Measurements from ENCODE around the gene OR11H7. TPM values are rescaled to one million over a fixed set of nuclear protein-coding genes. Genes with fewer than 3 reads are reported as not detected.

The OR11H7 gene
- total RNA-seq (2014; rRNA removed; shearing (Covaris generic)) (not detected in 2 replicates), polyA plus RNA-seq (2016; fragmentation: Nextera tagmentation; extraction: Ambion mirVana) (not detected in 2 replicates)

DNA sequence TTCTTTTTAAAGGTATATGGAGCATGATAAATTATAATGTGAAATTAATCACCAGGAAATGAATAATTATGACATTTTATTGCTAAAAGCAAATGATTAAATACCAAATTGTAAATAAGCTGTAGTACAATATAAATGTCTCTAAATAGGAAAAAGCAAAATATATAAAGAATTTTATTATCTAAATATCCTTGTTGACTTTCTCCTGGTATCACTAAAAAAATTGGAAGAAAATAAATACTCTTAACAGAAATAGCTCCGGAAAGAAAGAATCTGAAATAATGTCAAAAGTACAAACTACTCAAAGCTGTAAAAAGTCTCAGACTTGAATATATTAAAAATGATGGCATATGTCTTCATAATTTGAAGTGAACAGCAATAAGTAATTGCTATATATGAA lies at the start of gene OR11H7:
OR11H7 (plus strand) TSS at position 301 of the 400 bp plus-strand sequence.
- Histone ChIP-seq H3K36me3 (ENCODE audit: low read depth) (no peaks in the 10 kb centered on the region), H3K79me2 (ENCODE audit: insufficient read depth) (no peaks in the 10 kb centered on the region), H3F3A (ENCODE audit: insufficient read depth) (no peaks in the 10 kb centered on the region), H3K27ac (no peak within 1 kb of the TSS), H3K4me2 (ENCODE audit: unreplicated experiment) (no peak within 1 kb of the TSS), H3K4me3 (no peak within 1 kb of the TSS), H4K20me1 (ENCODE audit: insufficient read depth) (no peaks in the 10 kb centered on the region), H3K9ac (no peak within 1 kb of the TSS), H3K4me1 (ENCODE audit: insufficient read depth) (no peaks in the 10 kb centered on the region), H2AFZ (no peak within 1 kb of the TSS), H3K27me3 (replicated peaks; ENCODE audit: insufficient read depth) (no peaks in the 10 kb centered on the region), H3K9me2 (ENCODE audit: insufficient read depth) (no peaks in the 10 kb centered on the region), H3K9me3 (ENCODE audit: low read depth) (no peaks in the 10 kb centered on the region)
- DNase-seq = no peak
- in situ Hi-C loops (cut with MboI) = no loop called here
- TF ChIP-seq EZH2 (IDR thresholded peaks at IDR 0.05; ENCODE audit: insufficient read depth, poor library complexity, severe bottlenecking) (no peak), EZH2phosphoT487 (IDR thresholded peaks at IDR 0.05; ENCODE audit: insufficient read depth, low read depth) (no peak)
- WGBS, 2 experiments (ENCODE audit: low coverage in 1 of 2, low lambda C conversion rate in 2 of 2, missing lambda C conversion rate in 2 of 2) = 21 to 24% methylated on average over 1 of the region's 1 CpG

DNA sequence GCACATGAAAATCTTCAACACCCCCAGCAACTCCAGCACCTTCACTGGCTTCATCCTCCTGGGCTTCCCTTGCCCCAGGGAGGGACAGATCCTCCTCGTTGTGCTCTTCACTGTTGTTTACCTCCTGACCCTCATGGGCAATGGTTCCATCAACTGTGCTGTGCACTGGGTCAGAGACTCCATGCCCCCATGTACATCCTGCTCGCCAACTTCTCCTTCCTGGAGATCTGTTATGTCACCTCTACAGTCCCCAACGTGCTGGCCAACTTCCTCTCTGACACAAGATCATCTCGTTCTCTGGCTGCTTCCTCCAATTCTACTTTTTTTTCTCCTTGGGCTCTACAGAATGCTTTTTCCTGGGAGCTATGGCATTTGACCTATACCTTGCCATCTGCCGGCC lies 49.6 kb upstream of the OR11H7 start:
- Histone ChIP-seq H3K36me3 (ENCODE audit: low read depth) (no peaks in the 10 kb centered on the region), H3F3A (ENCODE audit: insufficient read depth) (no peaks in the 10 kb centered on the region), H2AFZ (no peak overlapping the region), H3K9me3 (ENCODE audit: low read depth) (no peaks in the 10 kb centered on the region), H3K27me3 (replicated peaks; ENCODE audit: insufficient read depth) (no peaks in the 10 kb centered on the region), H3K9ac (no peak overlapping the region), H3K4me1 (ENCODE audit: insufficient read depth) (no peaks in the 10 kb centered on the region), H3K79me2 (ENCODE audit: insufficient read depth) (no peaks in the 10 kb centered on the region), H3K4me3 (no peak overlapping the region), H4K20me1 (ENCODE audit: insufficient read depth) (no peaks in the 10 kb centered on the region), H3K4me2 (ENCODE audit: unreplicated experiment) (no peak overlapping the region), H3K27ac (no peak overlapping the region), H3K9me2 (ENCODE audit: insufficient read depth) (no peaks in the 10 kb centered on the region)
- in situ Hi-C loops (cut with MboI) = no loop called here
- WGBS, 2 experiments (ENCODE audit: low coverage in 1 of 2, low lambda C conversion rate in 2 of 2, missing lambda C conversion rate in 2 of 2) = 19 to 24% methylated on average over 5 of the region's 5 CpGs
- TF ChIP-seq EZH2phosphoT487 (IDR thresholded peaks at IDR 0.05; ENCODE audit: insufficient read depth, low read depth) = no peak
- TF ChIP-seq EZH2 (IDR thresholded peaks at IDR 0.05; ENCODE audit: insufficient read depth, poor library complexity, severe bottlenecking) = no peak
- DNase-seq = no peak

DNA sequence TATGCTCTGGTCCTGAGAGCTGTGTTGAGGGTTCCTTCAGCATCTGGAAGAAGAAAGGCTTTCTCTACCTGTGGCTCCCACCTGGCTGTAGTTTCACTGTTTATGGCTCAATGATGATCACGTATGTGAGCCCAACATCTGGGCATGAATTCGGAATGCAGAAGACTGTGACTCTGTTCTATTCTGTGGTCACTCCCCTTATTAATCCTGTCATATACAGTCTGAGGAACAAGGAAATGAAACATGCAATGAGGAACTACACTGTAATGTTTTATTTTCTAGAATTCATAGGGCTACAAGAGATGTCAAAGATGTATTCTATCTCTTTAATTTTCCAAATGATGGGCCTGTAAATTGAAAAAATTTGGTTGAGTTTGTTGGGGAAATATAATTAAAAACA lies 48.9 kb upstream of the OR11H7 start:
- H2AFZ ChIP-seq = no peak overlapping the region
- H3K9ac ChIP-seq = no peak overlapping the region
- H3K27ac ChIP-seq = no peak overlapping the region
- H3K4me3 ChIP-seq = no peak overlapping the region
- H3K9me3 ChIP-seq (ENCODE audit: low read depth) = no peaks in the 10 kb centered on the region
- WGBS, 2 experiments (ENCODE audit: low coverage in 1 of 2, low lambda C conversion rate in 2 of 2, missing lambda C conversion rate in 2 of 2) = 16 to 18% methylated on average over 2 of the region's 2 CpGs
- H3K9me2 ChIP-seq (ENCODE audit: insufficient read depth) = no peaks in the 10 kb centered on the region
- H3K27me3 ChIP-seq (replicated peaks; ENCODE audit: insufficient read depth) = no peaks in the 10 kb centered on the region
- no peaks in the 10 kb centered on the region for H3K4me1 ChIP-seq (ENCODE audit: insufficient read depth)
- in situ Hi-C loops (cut with MboI) = no loop called here
- DNase-seq = no peak
- H3K4me2 ChIP-seq (ENCODE audit: unreplicated experiment) = no peak overlapping the region
- no peaks in the 10 kb centered on the region for H4K20me1 ChIP-seq (ENCODE audit: insufficient read depth)
- H3K79me2 ChIP-seq (ENCODE audit: insufficient read depth) = no peaks in the 10 kb centered on the region
- H3K36me3 ChIP-seq (ENCODE audit: low read depth) = no peaks in the 10 kb centered on the region
- no peak for TF ChIP-seq EZH2 (IDR thresholded peaks at IDR 0.05; ENCODE audit: insufficient read depth, poor library complexity, severe bottlenecking)
- TF ChIP-seq EZH2phosphoT487 (IDR thresholded peaks at IDR 0.05; ENCODE audit: insufficient read depth, low read depth) = no peak
- H3F3A ChIP-seq (ENCODE audit: insufficient read depth) = no peaks in the 10 kb centered on the region

DNA sequence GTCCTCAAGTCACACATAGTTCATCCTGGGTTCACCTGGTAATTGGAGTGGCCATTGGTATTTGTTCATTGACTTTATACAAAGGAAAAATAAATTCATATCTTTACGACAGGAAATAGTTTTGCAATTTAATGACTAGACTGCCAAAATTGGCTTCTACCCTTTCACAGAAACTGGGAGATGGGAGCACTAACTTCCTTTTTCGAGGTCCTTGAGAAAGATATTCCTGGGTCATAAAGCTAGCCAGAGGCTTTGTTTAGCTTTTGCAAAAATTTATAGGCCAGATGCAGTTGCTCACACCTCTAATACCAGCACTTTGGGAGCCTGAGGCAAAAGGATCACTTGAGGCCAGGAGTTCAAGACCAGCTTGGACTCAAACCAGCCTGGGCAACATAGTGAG lies 48.3 kb upstream of the OR11H7 start:
- no peaks in the 10 kb centered on the region for H3F3A ChIP-seq (ENCODE audit: insufficient read depth)
- H3K4me2 ChIP-seq (ENCODE audit: unreplicated experiment) = no peak overlapping the region
- WGBS, 2 experiments (ENCODE audit: low coverage in 1 of 2, low lambda C conversion rate in 2 of 2, missing lambda C conversion rate in 2 of 2) = 7 to 15% methylated on average over 2 of the region's 2 CpGs
- no peaks in the 10 kb centered on the region for H3K79me2 ChIP-seq (ENCODE audit: insufficient read depth)
- no peak for TF ChIP-seq EZH2phosphoT487 (IDR thresholded peaks at IDR 0.05; ENCODE audit: insufficient read depth, low read depth)
- TF ChIP-seq EZH2 (IDR thresholded peaks at IDR 0.05; ENCODE audit: insufficient read depth, poor library complexity, severe bottlenecking) = no peak
- no peaks in the 10 kb centered on the region for H3K36me3 ChIP-seq (ENCODE audit: low read depth)
- H3K9me3 ChIP-seq (ENCODE audit: low read depth) = no peaks in the 10 kb centered on the region
- H4K20me1 ChIP-seq (ENCODE audit: insufficient read depth) = no peaks in the 10 kb centered on the region
- no peak overlapping the region for H3K27ac ChIP-seq
- DNase-seq = no peak
- H3K9me2 ChIP-seq (ENCODE audit: insufficient read depth) = no peaks in the 10 kb centered on the region
- H3K9ac ChIP-seq = no peak overlapping the region
- H3K4me3 ChIP-seq = no peak overlapping the region
- no peaks in the 10 kb centered on the region for H3K4me1 ChIP-seq (ENCODE audit: insufficient read depth)
- in situ Hi-C loops (cut with MboI) = no loop called here
- no peaks in the 10 kb centered on the region for H3K27me3 ChIP-seq (replicated peaks; ENCODE audit: insufficient read depth)
- no peak overlapping the region for H2AFZ ChIP-seq

DNA sequence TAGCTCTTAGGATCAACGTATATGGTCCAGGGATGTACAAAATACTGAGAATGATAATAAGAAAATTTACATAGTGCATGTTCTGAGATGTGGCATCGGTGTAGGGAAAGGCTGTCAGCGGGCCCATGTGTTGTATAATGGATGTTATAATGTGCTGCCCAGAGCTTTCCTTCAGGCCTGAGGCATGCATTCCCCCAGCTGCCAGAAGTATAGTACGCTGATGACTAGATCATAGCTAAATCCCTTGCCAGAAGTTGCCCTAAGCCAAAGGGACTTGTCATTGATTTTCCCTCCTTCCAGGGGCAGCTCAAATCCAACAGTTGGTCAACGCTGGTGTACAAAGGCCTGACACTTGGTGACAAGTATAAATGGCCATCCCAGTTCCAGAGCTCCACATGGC lies 44.6 kb upstream of the OR11H7 start:
- 19 to 30% methylated on average over 5 of the region's 5 CpGs for WGBS, 2 experiments (ENCODE audit: low coverage in 1 of 2, low lambda C conversion rate in 2 of 2, missing lambda C conversion rate in 2 of 2)

More for the DNA sequence above, 44.6 kb upstream of the OR11H7 start:
- H3K36me3 ChIP-seq (ENCODE audit: low read depth) = no peaks in the 10 kb centered on the region
- H3K79me2 ChIP-seq (ENCODE audit: insufficient read depth) = no peaks in the 10 kb centered on the region
- no peaks in the 10 kb centered on the region for H3F3A ChIP-seq (ENCODE audit: insufficient read depth)
- no peak overlapping the region for H3K4me3 ChIP-seq
- H3K9me2 ChIP-seq (ENCODE audit: insufficient read depth) = no peaks in the 10 kb centered on the region
- no peak overlapping the region for H3K4me2 ChIP-seq (ENCODE audit: unreplicated experiment)
- H3K9ac ChIP-seq = no peak overlapping the region
- DNase-seq = peak; percentile 61
- H2AFZ ChIP-seq = no peak overlapping the region
- no peaks in the 10 kb centered on the region for H3K27me3 ChIP-seq (replicated peaks; ENCODE audit: insufficient read depth)
- in situ Hi-C loops (cut with MboI) = no loop called here
- H3K9me3 ChIP-seq (ENCODE audit: low read depth) = no peaks in the 10 kb centered on the region
- TF ChIP-seq EZH2phosphoT487 (IDR thresholded peaks at IDR 0.05; ENCODE audit: insufficient read depth, low read depth) = no peak
- no peak for TF ChIP-seq EZH2 (IDR thresholded peaks at IDR 0.05; ENCODE audit: insufficient read depth, poor library complexity, severe bottlenecking)
- H4K20me1 ChIP-seq (ENCODE audit: insufficient read depth) = no peaks in the 10 kb centered on the region
- H3K4me1 ChIP-seq (ENCODE audit: insufficient read depth) = no peaks in the 10 kb centered on the region
- H3K27ac ChIP-seq = no peak overlapping the region

Data from GM23248 (cell line).